22Rv1 (cell line): ENCODE data around the gene NHERF2.
A peak's percentile ranks its signal among the peaks of the same experiment; 100 is the strongest.

Experiments
- H3K27ac ChIP-seq: fragments of 450-650 bp; 2 replicates; pipeline ENCODE4 v1.5.1; 2017
- ZFX ChIP-seq: fragments of 450-650 bp; IDR thresholded peaks from 2 replicates; pipeline ENCODE4 v1.6.1; 2017; ENCODE audit warnings: antibody characterized with exemption, borderline replicate concordance
- TF ChIP-seq, protein P1 (sequence below): fragments of 450-650 bp; IDR thresholded peaks from 2 replicates; pipeline ENCODE4 v1.5.1; 2017; ENCODE audit warnings: mild to moderate bottlenecking

The NHERF2 gene

DNA sequence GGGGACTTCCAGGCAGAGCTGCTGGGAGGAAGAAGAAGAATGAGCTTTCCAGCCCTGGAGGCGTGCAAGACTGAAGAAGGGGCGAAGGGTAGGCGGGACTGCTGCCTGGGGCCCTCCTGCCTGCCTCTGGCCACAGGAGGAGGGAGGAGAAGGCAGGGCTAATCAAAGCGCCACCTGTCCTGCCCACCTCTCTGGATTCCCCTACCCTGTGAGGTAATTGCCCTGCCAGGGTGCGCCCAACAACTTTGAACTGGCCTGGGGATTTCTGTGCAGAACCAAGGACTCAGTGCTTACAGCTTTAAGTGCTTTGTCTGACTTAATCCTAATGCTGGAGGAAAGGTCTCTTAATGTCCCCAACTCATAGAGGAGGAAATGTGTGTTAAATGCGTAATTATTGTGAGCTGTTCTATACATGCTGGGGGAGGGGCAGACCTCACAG lies 45.3 kb upstream of the NHERF2 start, which contains the start of gene NOXO1:
TSS of gene NOXO1 (minus strand) at position 72 of the 439 bp plus-strand sequence. CDS start 290 bp downstream, outside the sequence.
- peak within 1 kb of the TSS; percentile 96 for H3K27ac ChIP-seq
- TF ChIP-seq ZFX: no peak
- TF ChIP-seq, protein P1, sequence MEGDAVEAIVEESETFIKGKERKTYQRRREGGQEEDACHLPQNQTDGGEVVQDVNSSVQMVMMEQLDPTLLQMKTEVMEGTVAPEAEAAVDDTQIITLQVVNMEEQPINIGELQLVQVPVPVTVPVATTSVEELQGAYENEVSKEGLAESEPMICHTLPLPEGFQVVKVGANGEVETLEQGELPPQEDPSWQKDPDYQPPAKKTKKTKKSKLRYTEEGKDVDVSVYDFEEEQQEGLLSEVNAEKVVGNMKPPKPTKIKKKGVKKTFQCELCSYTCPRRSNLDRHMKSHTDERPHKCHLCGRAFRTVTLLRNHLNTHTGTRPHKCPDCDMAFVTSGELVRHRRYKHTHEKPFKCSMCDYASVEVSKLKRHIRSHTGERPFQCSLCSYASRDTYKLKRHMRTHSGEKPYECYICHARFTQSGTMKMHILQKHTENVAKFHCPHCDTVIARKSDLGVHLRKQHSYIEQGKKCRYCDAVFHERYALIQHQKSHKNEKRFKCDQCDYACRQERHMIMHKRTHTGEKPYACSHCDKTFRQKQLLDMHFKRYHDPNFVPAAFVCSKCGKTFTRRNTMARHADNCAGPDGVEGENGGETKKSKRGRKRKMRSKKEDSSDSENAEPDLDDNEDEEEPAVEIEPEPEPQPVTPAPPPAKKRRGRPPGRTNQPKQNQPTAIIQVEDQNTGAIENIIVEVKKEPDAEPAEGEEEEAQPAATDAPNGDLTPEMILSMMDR: no peak

DNA sequence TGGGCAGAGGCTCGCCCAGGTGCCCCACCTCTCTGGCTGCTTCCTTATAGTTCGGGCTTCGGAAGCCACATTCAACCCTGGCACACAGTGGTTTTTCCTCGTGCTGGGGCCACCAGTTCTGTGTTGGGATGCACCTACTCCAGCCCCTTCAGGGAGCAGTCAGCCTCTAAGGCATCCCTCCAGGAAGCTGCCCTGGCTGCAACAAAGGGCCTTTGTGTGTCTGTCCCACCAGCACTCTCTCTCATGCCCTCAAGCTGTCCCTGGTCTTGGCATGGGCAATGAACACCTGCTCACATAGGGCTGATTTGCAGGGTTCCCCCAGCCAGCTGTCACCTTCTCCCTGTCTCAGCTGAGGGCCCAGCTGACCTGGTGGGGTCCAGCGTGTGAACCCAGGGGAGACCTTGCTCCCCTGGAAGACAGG lies 44.7 kb upstream of the NHERF2 start:
- TF ChIP-seq ZFX: no peak
- TF ChIP-seq, protein P1: no peak
- H3K27ac ChIP-seq: peak overlapping the region; percentile 96

DNA sequence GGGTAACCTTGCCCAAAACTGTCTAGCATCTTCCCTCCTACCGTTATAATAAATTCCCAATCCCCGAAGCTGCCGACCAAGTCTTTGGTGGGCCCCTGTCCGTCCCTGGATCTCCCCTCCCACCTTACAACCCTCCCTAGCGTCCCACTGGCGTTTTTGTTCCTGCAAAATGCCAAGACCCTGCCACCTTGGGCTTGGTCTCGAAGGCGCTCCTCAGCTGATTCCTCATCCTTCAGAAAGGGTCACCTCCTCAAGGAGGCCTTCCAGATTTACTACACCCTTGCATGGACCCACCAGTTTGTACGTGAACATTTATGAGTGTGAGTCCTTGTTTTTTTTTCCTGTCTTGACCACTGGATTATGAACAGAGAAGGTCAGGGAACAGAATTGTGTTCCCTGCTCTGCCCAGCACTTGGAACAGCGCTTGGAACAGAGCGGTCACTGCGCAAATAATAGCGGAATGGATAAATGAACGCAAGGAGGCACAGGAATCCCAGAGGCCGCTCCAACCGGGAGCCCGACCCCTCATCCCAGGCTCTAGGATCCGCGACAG lies 43.6 kb upstream of the NHERF2 start:
- no peak for TF ChIP-seq ZFX
- TF ChIP-seq, protein P1: no peak
- H3K27ac ChIP-seq: peak overlapping the region; percentile 96

DNA sequence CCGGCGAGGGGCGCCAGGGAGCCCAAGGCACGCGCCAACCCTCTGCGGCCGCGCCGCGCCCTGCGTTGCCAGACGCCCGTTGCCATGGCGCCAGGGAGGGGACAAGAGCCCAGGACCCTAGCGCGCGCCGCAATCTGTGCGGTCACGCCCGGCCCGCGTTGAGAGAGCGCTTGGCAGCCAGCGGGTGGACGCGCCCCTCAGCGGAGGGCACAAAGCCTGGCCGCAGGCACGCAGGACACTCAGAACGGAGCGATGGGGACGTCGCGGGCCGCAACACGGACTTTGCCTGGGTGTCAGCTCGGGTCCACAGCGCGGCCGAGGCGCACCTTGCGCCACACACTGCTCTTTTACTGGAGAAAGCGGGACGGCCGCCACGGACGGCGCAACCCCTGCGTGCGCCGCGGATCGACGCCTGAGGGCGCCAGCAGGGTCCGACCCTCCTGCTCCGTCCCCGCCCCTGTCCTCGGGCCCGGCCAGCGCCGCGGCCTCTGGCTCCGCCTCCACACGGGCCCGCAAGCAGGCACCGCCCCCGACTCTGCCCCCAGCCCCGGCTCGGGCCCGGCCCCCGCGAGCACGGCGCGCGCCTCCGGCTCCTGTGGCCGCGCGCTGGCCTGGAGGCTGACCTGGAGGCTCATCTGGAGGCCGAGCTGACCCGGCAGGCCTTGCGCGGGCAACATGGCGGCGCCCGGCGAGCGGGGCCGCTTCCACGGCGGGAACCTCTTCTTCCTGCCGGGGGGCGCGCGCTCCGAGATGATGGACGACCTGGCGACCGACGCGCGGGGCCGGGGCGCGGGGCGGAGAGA lies 43.0 kb upstream of the NHERF2 start, which contains the start of gene GFER:
TSS of gene GFER (plus strand) at position 650 of the 803 bp plus-strand sequence. CDS start at position 676, 26 bp downstream.
- H3K27ac ChIP-seq: peak within 1 kb of the TSS; percentile 96
- TF ChIP-seq, protein P1: peak; percentile 67
- no peak for TF ChIP-seq ZFX

DNA sequence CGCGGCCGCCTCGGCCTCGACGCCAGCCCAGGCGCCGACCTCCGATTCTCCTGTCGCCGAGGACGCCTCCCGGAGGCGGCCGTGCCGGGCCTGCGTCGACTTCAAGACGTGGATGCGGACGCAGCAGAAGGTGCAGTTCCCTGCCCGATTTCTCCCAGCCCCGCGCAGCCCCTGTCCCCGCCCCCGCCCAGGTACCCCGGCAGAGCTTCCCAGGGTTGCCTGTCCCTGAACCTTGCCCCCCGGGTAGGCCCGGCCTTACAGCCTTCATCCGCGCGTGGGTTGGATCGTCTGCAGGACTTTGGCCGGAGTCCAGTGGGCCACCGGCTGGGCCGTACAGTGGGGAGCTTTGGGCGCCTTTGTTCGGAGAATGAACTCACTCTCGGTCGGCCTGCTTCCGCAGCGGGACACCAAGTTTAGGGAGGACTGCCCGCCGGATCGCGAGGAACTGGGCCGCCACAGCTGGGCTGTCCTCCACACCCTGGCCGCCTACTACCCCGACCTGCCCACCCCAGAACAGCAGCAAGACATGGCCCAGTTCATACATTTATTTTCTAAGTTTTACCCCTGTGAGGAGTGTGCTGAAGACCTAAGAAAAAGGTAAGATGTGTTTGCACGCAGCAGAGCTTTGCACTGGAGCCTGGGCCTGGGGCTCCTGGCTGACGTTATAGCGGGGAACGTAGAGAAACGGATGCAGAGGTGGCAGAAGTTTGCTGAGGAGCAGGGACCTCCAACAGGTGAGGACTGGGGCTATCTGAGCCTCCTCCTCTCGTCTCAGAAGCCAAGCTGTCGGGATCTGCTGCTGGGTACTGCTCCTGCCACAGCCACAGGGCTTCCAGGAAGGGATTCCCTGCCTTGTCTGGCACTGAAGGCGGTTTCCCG lies 42.1 kb upstream of the NHERF2 start:
- TF ChIP-seq ZFX: no peak
- TF ChIP-seq, protein P1: no peak
- peak overlapping the region; percentile 96 for H3K27ac ChIP-seq

DNA sequence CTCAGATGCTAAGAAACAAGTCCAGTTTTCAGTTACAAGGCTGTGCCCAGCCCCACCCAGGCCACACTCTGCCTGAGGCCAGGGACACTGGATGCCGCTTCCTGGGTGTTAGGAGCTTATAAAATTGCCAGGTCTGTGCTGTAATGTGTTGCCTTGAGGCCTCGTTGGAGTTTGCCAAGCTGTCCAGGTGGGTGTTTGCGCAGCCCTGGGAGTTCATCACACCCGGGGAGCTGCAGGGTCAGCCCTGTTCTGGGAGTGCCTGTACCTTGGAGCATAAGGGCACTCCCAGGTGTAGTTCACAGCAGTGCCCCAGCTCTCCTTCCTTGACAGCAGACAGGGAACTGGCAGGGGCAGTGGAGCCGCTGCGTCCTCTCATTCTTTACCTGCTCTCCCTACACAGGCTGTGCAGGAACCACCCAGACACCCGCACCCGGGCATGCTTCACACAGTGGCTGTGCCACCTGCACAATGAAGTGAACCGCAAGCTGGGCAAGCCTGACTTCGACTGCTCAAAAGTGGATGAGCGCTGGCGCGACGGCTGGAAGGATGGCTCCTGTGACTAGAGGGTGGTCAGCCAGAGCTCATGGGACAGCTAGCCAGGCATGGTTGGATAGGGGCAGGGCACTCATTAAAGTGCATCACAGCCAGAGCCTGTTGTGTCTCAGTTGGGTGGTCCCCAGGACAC lies 41.1 kb upstream of the NHERF2 start:
- TF ChIP-seq, protein P1: no peak
- TF ChIP-seq ZFX: no peak
- H3K27ac ChIP-seq: peak overlapping the region; percentile 96
